SK-N-SH treated with all-trans-retinoic acid at 6 μM for 48 hours (cell line): ENCODE data around the gene ZNF488.

Experiments used
- ATAC-seq: fragments of 200-7000 bp; cut with Tn5 transposase; 3 replicates; pipeline ENCODE4 v1.9.1; 2020; ENCODE audit warnings: mild to moderate bottlenecking, moderate library complexity
- ARNTL ChIP-seq: fragments of 450-650 bp; formaldehyde crosslinking; IDR thresholded peaks from 2 replicates; pipeline ENCODE4 v1.5.0; 2020; ENCODE audit warnings: low read depth, mild to moderate bottlenecking, moderate library complexity, borderline replicate concordance
- BACH2 ChIP-seq: fragments of 250-450 bp; sonication (Bioruptor Pico); IDR thresholded peaks from 2 replicates; pipeline ENCODE4 v1.9.0; 2021; ENCODE audit warnings: mild to moderate bottlenecking, borderline replicate concordance
- CREB5 ChIP-seq: fragments of 250-450 bp; sonication (Bioruptor Pico); IDR thresholded peaks from 2 replicates; pipeline ENCODE4 v1.5.1; 2020; ENCODE audit warnings: low read depth, mild to moderate bottlenecking, moderate library complexity
- CSDC2 ChIP-seq: fragments of 250-450 bp; sonication (Bioruptor Pico); IDR thresholded peaks from 2 replicates; pipeline ENCODE4 v1.5.0; 2020; ENCODE audit warnings: mild to moderate bottlenecking, moderate library complexity
- CSRNP3 ChIP-seq: fragments of 250-450 bp; sonication (Bioruptor Pico); IDR thresholded peaks from 2 replicates; pipeline ENCODE4 v1.5.1; 2021; ENCODE audit warnings: mild to moderate bottlenecking, moderate library complexity
- ESRRG ChIP-seq: fragments of 250-450 bp; sonication (Bioruptor Pico); IDR thresholded peaks from 2 replicates; pipeline ENCODE4 v1.6.1; 2021; ENCODE audit warnings: mild to moderate bottlenecking
- OSR1 ChIP-seq: fragments of 250-450 bp; sonication (Bioruptor Pico); IDR thresholded peaks from 2 replicates; pipeline ENCODE4 v1.8.0; 2022; ENCODE audit warnings: moderate library complexity, mild to moderate bottlenecking, inconsistent platforms
- PATZ1 ChIP-seq: fragments of 250-450 bp; sonication (Bioruptor Pico); IDR thresholded peaks from 2 replicates; pipeline ENCODE4 v1.8.0; 2020; ENCODE audit warnings: mild to moderate bottlenecking, moderate library complexity, borderline replicate concordance
- POU6F1 ChIP-seq: fragments of 250-450 bp; sonication (Bioruptor Pico); IDR thresholded peaks from 2 replicates; pipeline ENCODE4 v1.8.0; 2021; ENCODE audit warnings: low read depth, mild to moderate bottlenecking, moderate library complexity, borderline replicate concordance
- PPARA ChIP-seq: fragments of 250-450 bp; sonication (Bioruptor Pico); IDR thresholded peaks from 2 replicates; pipeline ENCODE4 v1.5.0; 2020; ENCODE audit warnings: mild to moderate bottlenecking, borderline replicate concordance
- RARB ChIP-seq: fragments of 250-450 bp; sonication (Bioruptor Pico); IDR thresholded peaks from 2 replicates; pipeline ENCODE4 v1.8.0; 2021; ENCODE audit warnings: mild to moderate bottlenecking, moderate library complexity
- SNAI2 ChIP-seq: fragments of 250-450 bp; sonication (Bioruptor Pico); IDR thresholded peaks from 2 replicates; pipeline ENCODE4 v1.5.0; 2020; ENCODE audit warnings: mild to moderate bottlenecking, moderate library complexity
- TCF4 ChIP-seq: fragments of 250-450 bp; sonication (Bioruptor Pico); IDR thresholded peaks from 2 replicates; pipeline ENCODE4 v1.8.0; 2021; ENCODE audit warnings: mild to moderate bottlenecking, moderate library complexity, borderline replicate concordance
- TOX ChIP-seq: fragments of 250-450 bp; sonication (Bioruptor Pico); IDR thresholded peaks from 2 replicates; pipeline ENCODE4 v1.8.0; 2021; ENCODE audit warnings: mild to moderate bottlenecking, moderate library complexity, borderline replicate concordance
- TSHZ2 ChIP-seq: fragments of 250-450 bp; sonication (Bioruptor Pico); IDR thresholded peaks from 2 replicates; pipeline ENCODE4 v1.5.0; 2020; ENCODE audit warnings: mild to moderate bottlenecking, moderate library complexity
- ZC3H10 ChIP-seq: fragments of 250-450 bp; sonication (Bioruptor Pico); IDR thresholded peaks from 2 replicates; pipeline ENCODE4 v1.5.1; 2021; ENCODE audit warnings: mild to moderate bottlenecking, moderate library complexity
- ZFP3 ChIP-seq: fragments of 250-450 bp; sonication (Bioruptor Pico); IDR thresholded peaks from 2 replicates; pipeline ENCODE4 v1.5.0; 2020; ENCODE audit warnings: mild to moderate bottlenecking, moderate library complexity
- ZNF565 ChIP-seq: fragments of 450-650 bp; formaldehyde crosslinking; conservative IDR thresholded peaks from 2 replicates; pipeline ENCODE4 v1.5.0; 2020; ENCODE audit warnings: low read depth, mild to moderate bottlenecking, moderate library complexity
- ZNF70 ChIP-seq: fragments of 450-650 bp; formaldehyde crosslinking; IDR thresholded peaks from 2 replicates; pipeline ENCODE4 v1.5.0; 2020; ENCODE audit warnings: mild to moderate bottlenecking, moderate library complexity
- ZNF8 ChIP-seq: fragments of 450-650 bp; formaldehyde crosslinking; IDR thresholded peaks from 2 replicates; pipeline ENCODE4 v1.5.0; 2020; ENCODE audit warnings: mild to moderate bottlenecking, moderate library complexity

The ZNF488 gene

GRCh38 chr10:47400251-47400650, 16.2 kb upstream of the ZNF488 start:
- TF ChIP-seq OSR1 (CRISPR knock-in tag): no peak
- no peak for TF ChIP-seq ZFP3 (CRISPR knock-in tag)
- no peak for TF ChIP-seq ZNF565 (CRISPR knock-in tag)
- no peak for TF ChIP-seq ZNF8 (CRISPR knock-in tag)
- TF ChIP-seq CSDC2 (CRISPR knock-in tag): no peak
- no peak for TF ChIP-seq TOX
- no peak for TF ChIP-seq CSRNP3 (CRISPR knock-in tag)
- TF ChIP-seq TSHZ2 (CRISPR knock-in tag): no peak
- no peak for TF ChIP-seq POU6F1 (CRISPR knock-in tag)
- TF ChIP-seq CREB5 (CRISPR knock-in tag): no peak
- no peak for TF ChIP-seq RARB (CRISPR knock-in tag)
- TF ChIP-seq ESRRG (CRISPR knock-in tag): no peak
- TF ChIP-seq SNAI2: no peak
- no peak for TF ChIP-seq ZC3H10 (CRISPR knock-in tag)
- TF ChIP-seq PPARA (CRISPR knock-in tag): no peak
- TF ChIP-seq TCF4 (CRISPR knock-in tag): no peak
- no peak for TF ChIP-seq ZNF70
- TF ChIP-seq BACH2 (CRISPR knock-in tag): no peak
- TF ChIP-seq ARNTL (CRISPR knock-in tag): no peak

GRCh38 chr10:47397256-47397655, 13.2 kb upstream of the ZNF488 start:
- TF ChIP-seq CSDC2 (CRISPR knock-in tag): no peak
- TF ChIP-seq ESRRG (CRISPR knock-in tag): no peak
- no peak for TF ChIP-seq TCF4 (CRISPR knock-in tag)
- TF ChIP-seq ZNF70: no peak
- TF ChIP-seq TSHZ2 (CRISPR knock-in tag): no peak
- TF ChIP-seq PATZ1 (CRISPR knock-in tag): no peak
- no peak for TF ChIP-seq OSR1 (CRISPR knock-in tag)
- no peak for TF ChIP-seq SNAI2
- no peak for ATAC-seq

More at GRCh38 chr10:47400251-47400650, 16.2 kb upstream of the ZNF488 start:
- ATAC-seq: no peak
